ENCODE results near the gene NDUFS2. TPM values are rescaled to one million over a fixed set of nuclear protein-coding genes. Genes with fewer than 3 reads are reported as not detected.

Gene NDUFS2
- total RNA-seq, 2 experiments from 2014 or later = 87.3 to 88.8 TPM

GRCh38 chr1:161185732-161186311, 16.3 kb upstream of the NDUFS2 start:
- CTCF ChIA-PET = interaction anchor here (0.6 to 1.3 kb wide), 3 partner anchors 40 to 1170 kb away, joined by 3 to 4 read pairs (median 3); partner anchors contain the start of gene TOMM40L

GRCh38 chr1:161187311-161187710, 14.9 kb upstream of the NDUFS2 start:
- ChIA-PET CTCF (interaction anchor here (1.2 to 1.4 kb wide), 3 partner anchors 10 to 38 kb away, joined by 3 to 5 read pairs (median 3); partner anchors contain the start of genes B4GALT3 and TOMM40L), POLR2A (no interaction called here)

More at GRCh38 chr1:161185732-161186311, 16.3 kb upstream of the NDUFS2 start:
- POLR2A ChIA-PET = interaction anchor here (0.6 to 2.3 kb wide), 5 partner anchors 9 to 197 kb away, joined by 4 to 10 read pairs (median 6); partner anchors contain the start of genes B4GALT3 and NDUFS2

GRCh38 chr1:161188381-161188780, 13.8 kb upstream of the NDUFS2 start:
- CTCF ChIA-PET = interaction anchor here (1.2 to 1.4 kb wide), 3 partner anchors 9 to 37 kb away, joined by 3 to 5 read pairs (median 3); partner anchors contain the start of genes B4GALT3 and TOMM40L
- POLR2A ChIA-PET = no interaction called here

- ChIA-PET POLR2A (no interaction called here), CTCF (interaction anchor here (0.6 to 1.4 kb wide), 2 partner anchors 32 to 34 kb away, joined by 3 read pairs; no protein-coding TSS in a partner anchor)
Measured at GRCh38 chr1:161189036-161189435, 13.1 kb upstream of the NDUFS2 start.

GRCh38 chr1:161190962-161191521, 11.1 kb upstream of the NDUFS2 start:
- ChIA-PET POLR2A (interaction anchor here (1.0 to 1.5 kb wide), 2 partner anchors 11 to 35 kb away, joined by 4 to 7 read pairs; partner anchors contain the start of genes NDUFS2 and TOMM40L), CTCF (interaction anchor here (0.5 to 3.2 kb wide), 12 partner anchors 11 to 200 kb away, joined by 3 to 23 read pairs (median 4); partner anchors contain the start of genes APOA2, NDUFS2 and TOMM40L)

- ChIA-PET CTCF (interaction anchor here (0.8 to 3.2 kb wide), 17 partner anchors 9 to 195 kb away, joined by 3 to 23 read pairs (median 4); partner anchors contain the start of genes APOA2, NDUFS2 and TOMM40L), POLR2A (interaction anchor here (1.5 kb wide), 1 partner anchor 10 kb away, joined by 4 read pairs; the partner anchor contains the start of gene NDUFS2)
Measured at GRCh38 chr1:161191971-161192370, 10.2 kb upstream of the NDUFS2 start.

GRCh38 chr1:161192476-161193465, 9.4 kb upstream of the NDUFS2 start:
- POLR2A ChIA-PET = interaction anchor here (0.6 to 2.3 kb wide), 2 partner anchors 9 to 15 kb away, joined by 6 to 9 read pairs; partner anchors contain the start of gene NDUFS2
- CTCF ChIA-PET = interaction anchor here (0.6 to 3.2 kb wide), 19 partner anchors 9 to 190 kb away, joined by 3 to 23 read pairs (median 4); partner anchors contain the start of genes APOA2, NDUFS2 and TOMM40L

- ChIA-PET CTCF (interaction anchor here (0.6 to 3.2 kb wide), 14 partner anchors 8 to 189 kb away, joined by 3 to 23 read pairs (median 5); partner anchors contain the start of genes APOA2, NDUFS2 and TOMM40L), POLR2A (interaction anchor here (2.3 kb wide), 1 partner anchor 8 kb away, joined by 9 read pairs; the partner anchor contains the start of gene NDUFS2)
Measured at GRCh38 chr1:161193561-161194235, 8.5 kb upstream of the NDUFS2 start.

GRCh38 chr1:161195171-161195570, 7.0 kb upstream of the NDUFS2 start:
- CTCF ChIA-PET = interaction anchor here (1.2 kb wide), 1 partner anchor 96 kb away, joined by 3 read pairs; no protein-coding TSS in a partner anchor
- POLR2A ChIA-PET = no interaction called here

GRCh38 chr1:161196111-161196510, 6.1 kb upstream of the NDUFS2 start:
- ChIA-PET POLR2A (no interaction called here), CTCF (no interaction called here)

- POLR2A ChIA-PET = no interaction called here
Measured at GRCh38 chr1:161196521-161197451, 5.4 kb upstream of the NDUFS2 start.

GRCh38 chr1:161197560-161198193, 4.5 kb upstream of the NDUFS2 start:
- ChIA-PET POLR2A (no interaction called here), CTCF (interaction anchor here (1.0 kb wide), 1 partner anchor 10 kb away, joined by 3 read pairs; no protein-coding TSS in a partner anchor)

More at GRCh38 chr1:161196521-161197451, 5.4 kb upstream of the NDUFS2 start:
- CTCF ChIA-PET = interaction anchor here (1.0 kb wide), 1 partner anchor 9 kb away, joined by 3 read pairs; no protein-coding TSS in a partner anchor

GRCh38 chr1:161198194-161198896, 3.8 kb upstream of the NDUFS2 start:
- ChIA-PET POLR2A (no interaction called here), CTCF (interaction anchor here (1.6 kb wide), 1 partner anchor 27 kb away, joined by 4 read pairs; the partner anchor contains the start of gene TOMM40L)

- POLR2A ChIA-PET = no interaction called here
- CTCF ChIA-PET = interaction anchor here (1.6 kb wide), 1 partner anchor 27 kb away, joined by 4 read pairs; the partner anchor contains the start of gene TOMM40L
Measured at GRCh38 chr1:161198897-161199431, 3.2 kb upstream of the NDUFS2 start, which contains the start of gene ADAMTS4. Gene ADAMTS4, minus strand, starts transcription at chr1:161199054. Its CDS starts 427 bp downstream, at chr1:161198627.

- ChIA-PET CTCF (interaction anchor here (1.6 kb wide), 1 partner anchor 26 kb away, joined by 4 read pairs; the partner anchor contains the start of gene TOMM40L), POLR2A (no interaction called here)
Measured at GRCh38 chr1:161199506-161200139, 2.5 kb upstream of the NDUFS2 start.

Measured in activated CD8-positive, alpha-beta memory T cell treated with anti-CD3 and anti-CD28 coated beads for 36 hours (primary cell).